NB4 (cell line): ENCODE data around the gene ALPP.

ENCODE experiments used
- CTCF ChIP-seq: IDR thresholded peaks from one replicate; pipeline ENCODE4 v1.5.1; 2012; ENCODE audit warnings: low read depth, low read length
- MAX ChIP-seq: IDR thresholded peaks from 2 replicates; pipeline ENCODE4 v1.6.1; 2011; ENCODE audit warnings: low read depth, low read length
- MYC ChIP-seq: IDR thresholded peaks from 2 replicates; pipeline ENCODE4 v1.6.1; 2011; ENCODE audit warnings: low read depth, low read length
- POLR2A ChIP-seq: IDR thresholded peaks from 2 replicates; pipeline ENCODE4 v1.6.1; 2011; ENCODE audit warnings: mild to moderate bottlenecking; ENCODE audit not compliant: insufficient read length; ENCODE audit errors: extremely low read depth

- TF ChIP-seq CTCF = no peak
- TF ChIP-seq MAX = no peak
- TF ChIP-seq POLR2A = no peak
- TF ChIP-seq MYC = no peak
Observed at GRCh38 chr2:232377319-232377718, 1.2 kb upstream of the ALPP start.
